ENCODE measurements around the gene ENTPD1.
"Not testable (repeated sequence)": the region's sequence is repeated elsewhere in the genome, so short reads cannot be mapped to it uniquely, and the experiment has no call there.

ENTPD1 gene

GRCh38 chr10:95716866-95717265, 39.1 kb upstream of the ENTPD1 start:
- DNase-seq (ENCODE audit: extremely low read depth, insufficient read length) = no peak
- H3K4me3 ChIP-seq (replicated peaks; ENCODE audit: low read depth, low read length) = no peak overlapping the region
- no peaks in the 10 kb centered on the region for H3K36me3 ChIP-seq (ENCODE audit: control insufficient read depth, insufficient read depth, low read length)
- H3K27me3 ChIP-seq (replicated peaks; ENCODE audit: control insufficient read depth, insufficient read depth, low read length) = no peaks in the 10 kb centered on the region
- TF ChIP-seq, protein P1, sequence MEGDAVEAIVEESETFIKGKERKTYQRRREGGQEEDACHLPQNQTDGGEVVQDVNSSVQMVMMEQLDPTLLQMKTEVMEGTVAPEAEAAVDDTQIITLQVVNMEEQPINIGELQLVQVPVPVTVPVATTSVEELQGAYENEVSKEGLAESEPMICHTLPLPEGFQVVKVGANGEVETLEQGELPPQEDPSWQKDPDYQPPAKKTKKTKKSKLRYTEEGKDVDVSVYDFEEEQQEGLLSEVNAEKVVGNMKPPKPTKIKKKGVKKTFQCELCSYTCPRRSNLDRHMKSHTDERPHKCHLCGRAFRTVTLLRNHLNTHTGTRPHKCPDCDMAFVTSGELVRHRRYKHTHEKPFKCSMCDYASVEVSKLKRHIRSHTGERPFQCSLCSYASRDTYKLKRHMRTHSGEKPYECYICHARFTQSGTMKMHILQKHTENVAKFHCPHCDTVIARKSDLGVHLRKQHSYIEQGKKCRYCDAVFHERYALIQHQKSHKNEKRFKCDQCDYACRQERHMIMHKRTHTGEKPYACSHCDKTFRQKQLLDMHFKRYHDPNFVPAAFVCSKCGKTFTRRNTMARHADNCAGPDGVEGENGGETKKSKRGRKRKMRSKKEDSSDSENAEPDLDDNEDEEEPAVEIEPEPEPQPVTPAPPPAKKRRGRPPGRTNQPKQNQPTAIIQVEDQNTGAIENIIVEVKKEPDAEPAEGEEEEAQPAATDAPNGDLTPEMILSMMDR (IDR thresholded peaks at IDR 0.05; ENCODE audit: insufficient read depth, low read length, poor library complexity, severe bottlenecking) = no peak

DNA sequence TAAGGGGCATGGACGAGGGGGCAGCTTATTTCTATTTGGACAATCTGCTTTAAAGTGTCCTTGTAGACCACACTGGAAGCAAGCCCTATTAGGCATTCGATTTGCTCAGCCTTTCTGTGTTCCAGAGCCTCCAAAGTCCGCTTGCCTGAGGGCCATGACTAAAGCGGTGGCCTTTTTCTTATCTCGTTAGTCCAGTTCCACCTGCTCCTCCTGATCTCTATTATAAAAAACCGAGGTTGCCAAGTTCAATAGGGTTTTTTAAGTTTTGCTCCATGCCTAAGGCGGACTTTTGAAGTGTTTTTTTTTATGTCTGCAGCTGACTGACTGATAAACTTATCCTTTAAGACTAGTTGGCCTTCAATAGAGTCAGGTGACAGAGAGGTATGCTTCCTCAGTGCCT, 35.2 kb upstream of the ENTPD1 start:
- not testable (repeated sequence) for DNase-seq (ENCODE audit: extremely low read depth, insufficient read length); H3K36me3 ChIP-seq (ENCODE audit: control insufficient read depth, insufficient read depth, low read length); H3K27me3 ChIP-seq (replicated peaks; ENCODE audit: control insufficient read depth, insufficient read depth, low read length); H3K4me3 ChIP-seq (replicated peaks; ENCODE audit: low read depth, low read length)

- not testable (repeated sequence) for DNase-seq (ENCODE audit: extremely low read depth, insufficient read length); H3K27me3 ChIP-seq (replicated peaks; ENCODE audit: control insufficient read depth, insufficient read depth, low read length); H3K36me3 ChIP-seq (ENCODE audit: control insufficient read depth, insufficient read depth, low read length); H3K4me3 ChIP-seq (replicated peaks; ENCODE audit: low read depth, low read length)
Measured at GRCh38 chr10:95722496-95722895, 33.5 kb upstream of the ENTPD1 start.

DNA sequence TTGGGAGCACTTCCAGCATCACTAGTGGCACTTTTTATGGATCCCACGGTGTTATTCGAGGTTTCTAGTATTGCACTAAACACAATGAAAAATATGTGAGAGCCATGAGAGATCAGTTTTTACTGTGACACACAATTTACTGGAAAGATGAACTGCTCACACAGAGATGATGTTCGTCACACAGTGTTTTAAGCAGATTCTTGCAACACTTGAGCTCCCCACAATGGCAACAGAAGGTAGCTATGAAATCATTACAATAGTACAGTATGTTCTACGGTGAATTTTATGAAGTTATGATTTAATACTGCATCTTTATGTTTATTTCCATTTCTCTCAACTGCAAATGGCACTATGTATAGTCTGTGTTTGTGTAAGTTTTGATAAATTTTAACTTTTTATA, 27.4 kb upstream of the ENTPD1 start:
- TF ChIP-seq, protein P1 (IDR thresholded peaks at IDR 0.05; ENCODE audit: insufficient read depth, low read length, poor library complexity, severe bottlenecking) = no peak
- no peaks in the 10 kb centered on the region for H3K27me3 ChIP-seq (replicated peaks; ENCODE audit: control insufficient read depth, insufficient read depth, low read length)
- no peak for DNase-seq (ENCODE audit: extremely low read depth, insufficient read length)
- no peak overlapping the region for H3K4me3 ChIP-seq (replicated peaks; ENCODE audit: low read depth, low read length)
- no peaks in the 10 kb centered on the region for H3K36me3 ChIP-seq (ENCODE audit: control insufficient read depth, insufficient read depth, low read length)

DNA sequence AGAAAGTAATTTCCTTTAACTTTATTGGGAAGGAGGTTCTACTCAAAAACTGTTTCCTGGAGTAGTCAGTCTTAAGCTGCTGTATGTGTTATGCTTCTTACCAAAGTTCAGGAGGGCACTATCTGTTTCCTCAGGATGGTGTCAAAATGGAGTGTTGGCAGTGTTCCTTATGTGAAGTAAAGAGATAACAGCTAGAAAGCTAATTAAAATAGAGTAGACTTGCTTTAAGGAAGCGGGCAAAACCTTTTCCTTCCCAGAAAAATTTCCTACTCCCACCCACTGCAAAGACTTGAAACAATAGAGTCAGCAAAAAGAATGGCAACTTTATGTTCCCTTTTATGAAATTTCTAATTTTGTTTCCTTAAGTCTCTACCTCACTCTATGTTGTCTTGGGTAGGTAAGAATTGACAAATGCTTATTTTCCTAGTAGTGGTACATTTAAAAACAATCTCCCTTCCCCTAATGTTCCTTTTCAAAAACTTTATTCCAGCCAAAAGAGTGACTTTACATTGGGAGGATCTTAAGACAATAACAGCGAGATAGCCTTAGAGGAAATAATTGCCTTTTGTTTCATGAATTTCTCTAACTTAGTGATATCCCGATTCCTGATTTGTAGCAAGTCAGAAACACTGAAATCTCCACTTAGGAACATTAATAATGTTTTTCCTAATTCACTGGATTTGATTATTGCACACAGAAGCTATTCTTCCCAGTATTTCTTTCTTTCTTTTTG, 26.5 kb upstream of the ENTPD1 start:
- H3K36me3 ChIP-seq (ENCODE audit: control insufficient read depth, insufficient read depth, low read length) = no peaks in the 10 kb centered on the region
- no peak for DNase-seq (ENCODE audit: extremely low read depth, insufficient read length)
- no peak overlapping the region for H3K4me3 ChIP-seq (replicated peaks; ENCODE audit: low read depth, low read length)
- no peaks in the 10 kb centered on the region for H3K27me3 ChIP-seq (replicated peaks; ENCODE audit: control insufficient read depth, insufficient read depth, low read length)
- TF ChIP-seq, protein P1 (IDR thresholded peaks at IDR 0.05; ENCODE audit: insufficient read depth, low read length, poor library complexity, severe bottlenecking) = no peak

DNA sequence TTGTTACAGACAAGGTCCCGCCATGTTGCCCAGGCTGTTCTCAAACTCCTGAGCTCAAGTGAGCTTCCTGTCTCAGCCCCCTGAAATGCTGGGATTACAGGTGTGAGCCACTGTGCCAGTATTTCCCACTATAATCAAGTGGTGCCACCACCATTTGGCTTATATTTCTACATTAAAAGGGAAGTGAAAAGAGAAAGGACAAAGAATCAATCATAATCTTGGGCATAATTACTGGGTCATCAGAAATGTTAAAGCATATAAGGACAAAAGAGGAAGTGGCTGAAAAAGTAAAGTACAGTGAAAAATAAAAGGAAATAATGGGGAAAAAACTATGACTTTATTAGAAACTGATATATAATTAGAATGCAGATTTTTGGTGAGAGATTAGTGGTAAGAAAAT, 25.7 kb upstream of the ENTPD1 start:
- no peaks in the 10 kb centered on the region for H3K27me3 ChIP-seq (replicated peaks; ENCODE audit: control insufficient read depth, insufficient read depth, low read length)
- no peaks in the 10 kb centered on the region for H3K36me3 ChIP-seq (ENCODE audit: control insufficient read depth, insufficient read depth, low read length)
- TF ChIP-seq, protein P1 (IDR thresholded peaks at IDR 0.05; ENCODE audit: insufficient read depth, low read length, poor library complexity, severe bottlenecking) = no peak
- peak; percentile 20 for DNase-seq (ENCODE audit: extremely low read depth, insufficient read length)
- no peak overlapping the region for H3K4me3 ChIP-seq (replicated peaks; ENCODE audit: low read depth, low read length)

- H3K27me3 ChIP-seq (replicated peaks; ENCODE audit: control insufficient read depth, insufficient read depth, low read length); H3K36me3 ChIP-seq (ENCODE audit: control insufficient read depth, insufficient read depth, low read length); H3K4me3 ChIP-seq (replicated peaks; ENCODE audit: low read depth, low read length); DNase-seq (ENCODE audit: extremely low read depth, insufficient read length): not testable (repeated sequence)
Measured at GRCh38 chr10:95732907-95733306, 23.1 kb upstream of the ENTPD1 start.
